HG03520 (cell line): ENCODE data around the gene SLC35G6.
"Not testable (repeated sequence)": the region's sequence is repeated elsewhere in the genome, so short reads cannot be mapped to it uniquely, and the experiment has no call there.

Experiments used
- ATAC-seq: cut with Tn5 transposase; IDR thresholded peaks from one replicate; pipeline ENCODE4 v1.9.1; 2021; ENCODE audit warnings: mild to moderate bottlenecking, moderate library complexity; ENCODE audit not compliant: unreplicated experiment

Gene SLC35G6

DNA sequence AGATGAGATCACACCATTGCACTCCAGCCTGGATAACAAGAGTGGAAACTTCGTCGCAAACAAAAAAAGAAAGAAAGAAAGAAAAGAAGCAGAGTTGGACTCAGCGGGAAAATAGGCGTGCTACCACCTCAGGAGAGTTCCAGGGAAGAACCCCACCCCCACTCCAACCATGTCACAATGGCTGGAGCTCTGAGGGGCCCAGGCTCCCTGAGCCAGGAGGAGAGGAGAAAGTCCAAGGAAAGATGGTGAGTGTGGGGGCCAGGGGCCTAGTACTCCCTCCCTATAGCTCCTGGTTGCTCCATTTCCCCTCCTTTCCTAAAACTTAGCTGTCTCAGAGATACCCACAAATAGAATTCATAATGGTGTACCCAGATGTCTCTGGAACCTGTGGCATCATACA, at the start of gene SLC35G6:
TSS of gene SLC35G6 (plus strand) at position 172 of the 400 bp plus-strand sequence. CDS start at position 243, 71 bp downstream.
- ATAC-seq = not testable (repeated sequence)

DNA sequence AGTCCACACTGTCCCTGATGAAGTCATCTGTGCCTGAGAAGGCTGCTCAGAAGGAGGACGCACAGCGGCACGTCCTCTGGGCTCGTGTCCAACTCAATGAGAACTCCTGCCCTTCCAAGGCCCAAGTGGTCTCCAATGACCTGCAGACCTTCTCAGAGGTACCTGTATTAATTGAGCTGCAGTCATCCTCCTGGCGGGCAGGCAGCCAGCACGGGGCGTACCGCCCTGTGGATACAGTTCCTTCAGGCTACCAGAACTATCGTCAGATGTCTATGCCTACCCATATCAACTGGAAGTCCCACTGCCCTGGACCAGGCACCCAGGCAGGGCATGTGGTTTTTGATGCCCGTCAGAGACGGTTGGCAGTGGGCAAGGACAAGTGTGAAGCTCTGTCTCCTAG, 49.0 kb upstream of the SLC35G6 start:
- ATAC-seq = no peak

GRCh38 chr17:7435676-7436555, 45.3 kb upstream of the SLC35G6 start:
- no peak for ATAC-seq

DNA sequence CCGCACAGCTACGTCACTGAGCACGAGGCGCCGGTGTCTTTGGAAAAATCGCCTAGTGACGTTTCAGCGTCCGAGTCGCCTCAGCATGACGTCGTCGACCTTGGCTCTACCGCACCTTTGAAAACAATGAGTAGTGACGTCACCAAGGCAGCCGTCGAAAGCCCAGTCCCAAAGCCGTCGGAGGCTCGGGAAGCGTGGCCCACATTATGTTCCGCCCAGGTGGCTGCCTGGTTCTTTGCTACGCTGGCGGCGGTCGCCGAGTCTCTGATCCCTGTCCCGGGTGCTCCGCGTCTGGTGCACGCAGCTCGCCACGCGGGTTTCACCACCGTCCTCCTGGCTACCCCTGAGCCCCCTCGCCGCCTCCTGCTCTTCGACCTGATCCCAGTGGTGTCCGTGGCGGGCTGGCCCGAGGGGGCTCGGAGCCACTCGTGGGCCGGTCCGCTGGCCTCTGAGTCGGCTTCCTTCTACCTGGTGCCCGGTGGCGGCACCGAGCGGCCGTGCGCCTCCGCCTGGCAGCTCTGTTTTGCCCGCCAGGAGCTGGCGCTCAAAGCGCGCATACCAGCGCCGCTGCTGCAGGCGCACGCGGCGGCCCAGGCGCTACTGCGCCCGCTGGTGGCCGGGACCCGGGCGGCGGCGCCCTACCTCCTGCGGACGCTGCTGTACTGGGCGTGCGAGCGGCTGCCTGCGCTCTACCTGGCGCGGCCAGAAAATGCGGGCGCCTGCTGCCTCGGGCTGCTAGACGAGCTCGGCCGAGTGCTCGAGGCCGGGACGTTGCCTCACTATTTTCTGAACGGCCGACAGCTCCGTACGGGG, 44.5 kb upstream of the SLC35G6 start:
- no peak for ATAC-seq

GRCh38 chr17:7437369-7437863, 43.8 kb upstream of the SLC35G6 start:
- no peak for ATAC-seq

DNA sequence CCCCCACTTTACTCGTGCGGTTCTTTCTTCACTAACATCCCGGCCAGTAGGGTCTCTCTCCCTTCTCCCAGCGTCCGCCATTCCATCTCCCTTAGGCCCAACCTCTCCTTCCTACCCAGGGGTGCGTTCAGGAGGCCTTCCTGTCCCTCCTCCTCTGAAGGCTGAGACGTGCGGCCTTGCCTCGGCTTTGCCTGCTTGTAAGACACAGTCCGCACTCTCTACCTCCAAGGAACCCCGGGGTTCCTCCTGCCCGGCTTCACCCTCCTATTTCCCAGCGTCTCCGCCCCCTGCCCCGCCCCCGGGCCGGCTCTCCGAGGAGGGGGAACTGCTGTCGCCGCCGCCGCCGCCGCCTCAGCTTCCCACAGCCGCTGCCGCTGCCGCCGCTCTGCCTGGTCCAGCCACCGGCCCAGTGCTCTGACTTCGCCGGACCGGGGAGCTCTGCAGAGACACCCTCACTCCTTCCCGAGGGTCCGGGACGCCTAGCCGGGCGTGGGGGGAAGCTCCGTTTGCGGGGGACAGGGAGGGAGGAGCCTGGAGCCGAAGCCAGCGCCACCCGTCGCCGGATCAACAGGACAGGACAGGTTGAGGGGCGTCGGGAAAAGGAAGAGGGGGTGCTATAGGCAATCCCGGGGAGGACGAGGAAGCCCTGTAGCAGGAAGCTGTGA, 43.2 kb upstream of the SLC35G6 start:
- no peak for ATAC-seq

- ATAC-seq = no peak
Observed at GRCh38 chr17:7438656-7439460, 42.4 kb upstream of the SLC35G6 start.

- ATAC-seq = no peak
Observed at GRCh38 chr17:7439462-7440112, 41.7 kb upstream of the SLC35G6 start, which contains the start of gene FGF11. FGF11 (plus strand) TSS chr17:7439512; CDS start chr17:7439621, 109 bp downstream.

DNA sequence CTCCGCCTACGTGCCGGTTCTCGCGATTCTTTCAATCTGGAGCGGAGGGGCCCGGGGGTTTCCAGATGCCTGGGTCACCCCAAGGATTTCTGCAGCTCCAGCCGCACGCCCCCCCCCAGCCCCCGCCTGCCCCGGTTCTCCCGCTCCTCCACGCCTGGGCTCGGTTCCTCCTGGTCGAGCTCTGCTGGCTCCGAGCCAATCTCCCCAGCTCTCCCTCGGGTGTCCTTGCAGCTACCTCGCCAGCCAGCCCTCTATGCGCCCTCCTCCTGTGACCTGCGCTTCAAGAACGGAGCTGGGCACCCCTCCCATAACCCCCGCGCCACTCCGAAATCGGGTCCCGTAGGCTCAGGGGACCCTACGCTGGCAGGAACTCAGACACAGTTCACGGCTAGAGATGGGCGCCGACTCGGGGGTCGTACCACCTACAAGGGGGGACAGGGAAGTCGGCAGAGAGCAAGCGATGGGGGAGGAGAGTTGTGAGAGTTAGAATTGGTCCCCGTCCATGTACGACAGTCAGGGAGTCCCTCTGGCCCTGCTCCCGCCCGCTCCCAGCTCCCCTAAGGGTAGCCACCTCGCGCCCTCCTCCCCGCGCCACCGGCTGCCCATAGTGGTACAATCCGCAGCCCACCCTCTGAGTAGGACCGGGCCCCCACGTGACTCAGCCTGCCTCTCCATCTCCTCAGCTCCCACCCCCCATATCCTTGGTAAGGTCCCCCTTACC, 41.0 kb upstream of the SLC35G6 start:
- ATAC-seq = no peak

DNA sequence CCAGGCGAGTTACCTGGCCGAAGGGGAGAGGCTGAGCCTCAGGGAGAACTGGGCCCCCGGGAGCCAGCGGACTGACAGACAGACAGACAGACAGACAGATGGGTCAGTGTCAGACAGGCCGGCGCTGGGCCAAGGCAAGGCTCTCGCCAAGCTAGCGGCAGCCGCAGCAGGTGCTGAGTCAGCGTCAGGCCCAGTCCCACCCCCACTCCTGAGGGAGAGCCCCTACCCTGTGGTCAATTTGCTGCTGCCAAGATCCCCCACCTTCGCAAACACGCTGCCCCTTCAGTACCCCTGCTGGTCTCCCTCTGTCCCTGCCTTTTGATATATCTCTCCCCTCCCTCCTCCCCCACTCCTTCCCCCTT, 40.4 kb upstream of the SLC35G6 start:
- ATAC-seq = no peak

- ATAC-seq = no peak
Observed at GRCh38 chr17:7441266-7441665, 40.0 kb upstream of the SLC35G6 start.

DNA sequence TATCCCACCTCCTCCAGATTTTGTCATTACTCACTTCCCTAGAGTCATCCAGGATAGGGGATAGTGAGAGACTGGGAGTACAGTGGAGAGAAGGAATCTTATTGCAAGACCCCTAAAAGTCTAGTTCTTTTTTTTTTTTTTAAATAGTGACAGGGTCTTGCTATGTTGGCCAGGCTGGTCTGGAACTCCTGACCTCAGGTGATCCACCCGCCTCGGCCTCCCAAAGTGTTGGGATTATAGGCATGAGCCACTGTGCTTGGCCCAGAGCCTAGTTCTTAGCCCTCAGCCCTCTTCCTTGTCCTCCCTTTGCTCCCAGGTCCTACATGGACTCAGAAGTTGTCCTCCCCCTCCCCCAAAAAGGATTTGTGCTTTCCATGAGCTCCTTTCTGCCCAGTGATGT, 39.1 kb upstream of the SLC35G6 start:
- ATAC-seq = no peak

DNA sequence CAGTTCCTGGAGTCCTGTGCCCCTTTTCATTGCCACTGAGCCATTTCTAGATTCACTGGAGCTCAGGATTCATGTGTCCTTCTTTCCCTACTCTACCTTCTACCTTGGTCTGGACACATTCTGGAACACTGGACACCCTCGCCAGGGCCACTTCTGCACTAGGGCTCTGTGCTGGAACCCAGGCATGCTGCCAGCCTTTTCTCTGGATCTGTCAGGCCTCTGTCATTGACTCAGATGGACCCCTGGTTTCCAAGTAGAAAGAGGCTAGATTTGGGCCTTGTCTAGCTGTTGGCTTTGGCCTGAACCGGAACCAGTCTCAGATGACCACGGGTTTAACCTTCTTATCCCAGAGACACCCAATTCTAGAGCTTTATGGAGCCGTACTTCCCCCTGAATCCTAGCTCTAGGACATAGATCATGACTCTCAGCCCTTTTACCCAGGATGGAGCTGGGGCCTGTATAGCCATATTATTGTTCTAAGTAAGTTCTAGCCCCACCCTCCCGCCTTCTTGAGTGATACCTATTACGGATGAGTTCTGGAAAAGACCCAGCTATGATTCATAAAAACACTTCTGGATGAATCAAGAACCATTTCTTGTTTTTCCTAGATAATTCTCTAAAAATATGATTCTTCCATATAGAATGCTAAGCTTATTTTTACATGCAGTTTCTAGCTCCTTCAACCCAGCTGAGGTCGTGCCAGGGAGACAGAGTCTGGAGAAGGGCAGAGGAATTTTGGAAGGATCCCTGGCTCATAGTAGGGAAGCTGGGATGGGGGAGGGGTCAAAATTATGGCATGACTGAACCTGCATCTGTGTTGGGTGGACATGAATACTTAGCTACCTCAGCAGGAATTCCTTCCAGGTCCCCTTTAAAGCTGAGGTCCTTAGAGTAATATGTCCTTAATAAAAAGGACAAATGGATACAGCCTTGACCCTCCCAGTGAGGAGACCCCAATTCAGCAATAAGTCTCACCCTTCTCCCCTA, 37.5 kb upstream of the SLC35G6 start:
- ATAC-seq = no peak

DNA sequence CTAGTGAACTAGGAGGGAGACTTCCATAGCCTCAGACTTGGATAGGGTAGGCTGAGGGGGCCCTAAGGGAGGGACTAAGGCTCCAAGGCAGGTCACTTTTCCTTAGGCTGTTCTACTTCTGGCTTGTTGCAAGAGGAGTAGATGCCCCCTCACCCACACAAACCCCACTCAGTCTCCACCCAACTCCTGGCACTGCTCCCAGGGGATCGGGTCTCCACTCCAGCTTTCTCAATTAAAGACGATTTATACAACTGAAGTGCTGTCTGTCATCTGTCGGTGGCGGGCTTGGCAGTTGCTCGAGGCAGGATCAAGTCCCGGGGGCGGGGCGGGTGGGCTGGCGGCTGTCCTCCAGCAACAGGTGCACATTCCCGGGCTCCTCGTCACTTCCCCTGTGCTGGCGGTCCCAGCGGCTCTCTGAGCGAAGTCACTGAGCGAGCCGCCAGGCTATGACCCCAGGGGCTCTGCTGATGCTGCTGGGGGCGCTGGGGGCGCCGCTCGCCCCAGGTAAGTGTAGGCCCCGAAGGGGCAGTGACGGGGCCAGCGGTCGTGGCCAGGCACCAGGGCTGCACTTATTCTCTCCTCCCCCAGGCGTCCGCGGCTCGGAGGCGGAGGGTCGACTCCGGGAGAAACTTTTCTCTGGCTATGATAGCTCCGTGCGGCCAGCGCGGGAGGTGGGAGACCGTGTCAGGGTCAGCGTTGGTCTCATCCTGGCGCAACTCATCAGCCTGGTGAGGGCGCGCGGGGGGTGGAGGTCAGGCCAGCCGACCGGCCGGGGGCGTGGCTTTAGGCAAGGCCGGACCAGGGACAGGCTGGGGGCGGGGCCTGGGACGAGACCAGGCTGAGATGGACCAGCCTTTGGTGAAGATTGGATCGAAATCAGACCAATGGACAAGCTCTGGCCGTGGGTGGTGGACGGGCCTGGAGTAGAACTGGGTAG, 36.3 kb upstream of the SLC35G6 start, which contains the start of gene CHRNB1:
TSS of gene CHRNB1 (plus strand) at position 380 of the 937 bp plus-strand sequence. CDS start at position 447, 67 bp downstream.
- no peak for ATAC-seq

- no peak for ATAC-seq
Observed at GRCh38 chr17:7445619-7445968, 35.7 kb upstream of the SLC35G6 start.

- no peak for ATAC-seq
Observed at GRCh38 chr17:7448461-7448860, 32.8 kb upstream of the SLC35G6 start.
